UCSD-AML1 (cell line): ENCODE data around the gene PCDHGA1.
"Not testable (repeated sequence)": the region's sequence is repeated elsewhere in the genome, so short reads cannot be mapped to it uniquely, and the experiment has no call there.

Experiments
- DNase-seq: peaks from one replicate; lab custom pipeline; 2025; ENCODE audit not compliant: unreplicated experiment; lab: John Stamatoyannopoulos, UW

Gene PCDHGA1

DNA sequence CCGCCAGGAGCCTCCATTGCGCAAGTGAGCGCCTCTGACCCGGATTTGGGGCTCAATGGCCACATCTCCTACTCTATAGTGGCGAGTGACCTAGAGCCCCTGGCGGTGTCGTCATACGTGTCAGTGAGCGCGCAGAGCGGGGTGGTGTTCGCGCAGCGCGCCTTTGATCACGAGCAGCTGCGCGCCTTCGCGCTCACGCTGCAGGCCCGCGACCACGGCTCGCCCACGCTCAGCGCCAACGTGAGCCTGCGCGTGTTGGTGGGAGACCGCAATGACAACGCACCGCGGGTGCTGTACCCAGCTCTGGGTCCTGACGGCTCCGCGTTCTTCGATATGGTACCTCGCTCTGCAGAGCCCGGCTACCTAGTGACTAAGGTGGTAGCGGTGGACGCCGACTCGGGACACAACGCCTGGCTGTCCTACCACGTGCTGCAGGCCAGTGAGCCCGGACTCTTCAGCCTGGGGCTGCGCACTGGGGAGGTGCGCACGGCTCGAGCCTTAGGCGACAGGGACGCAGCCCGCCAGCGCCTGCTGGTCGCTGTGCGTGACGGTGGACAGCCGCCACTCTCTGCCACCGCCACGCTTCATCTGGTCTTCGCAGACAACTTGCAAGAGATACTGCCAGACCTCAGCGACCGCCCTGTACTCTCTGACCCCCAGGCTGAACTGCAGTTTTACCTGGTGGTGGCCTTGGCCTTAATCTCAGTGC lies 79.4 kb downstream of the PCDHGA1 start:
- DNase-seq = no peak

DNA sequence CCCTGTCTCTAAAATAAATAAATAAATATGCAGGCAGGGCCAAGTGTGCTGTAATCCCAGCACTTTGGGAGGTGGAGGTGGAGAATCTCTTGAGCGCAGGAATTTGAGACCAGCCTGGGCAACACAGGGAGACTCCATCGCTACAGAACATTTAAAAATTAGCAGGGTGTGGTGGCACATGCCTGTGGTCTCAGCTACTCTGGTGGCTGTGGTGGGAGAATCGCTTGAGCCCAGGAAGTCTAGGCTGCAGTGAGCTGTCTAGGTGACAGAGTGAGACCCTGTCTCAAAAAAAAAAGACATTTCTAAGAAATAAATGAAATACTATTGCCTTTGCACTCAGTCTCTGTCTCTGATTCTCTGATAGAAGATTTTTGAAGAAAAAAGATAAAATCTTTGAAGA lies 81.3 kb downstream of the PCDHGA1 start:
- no peak for DNase-seq

DNA sequence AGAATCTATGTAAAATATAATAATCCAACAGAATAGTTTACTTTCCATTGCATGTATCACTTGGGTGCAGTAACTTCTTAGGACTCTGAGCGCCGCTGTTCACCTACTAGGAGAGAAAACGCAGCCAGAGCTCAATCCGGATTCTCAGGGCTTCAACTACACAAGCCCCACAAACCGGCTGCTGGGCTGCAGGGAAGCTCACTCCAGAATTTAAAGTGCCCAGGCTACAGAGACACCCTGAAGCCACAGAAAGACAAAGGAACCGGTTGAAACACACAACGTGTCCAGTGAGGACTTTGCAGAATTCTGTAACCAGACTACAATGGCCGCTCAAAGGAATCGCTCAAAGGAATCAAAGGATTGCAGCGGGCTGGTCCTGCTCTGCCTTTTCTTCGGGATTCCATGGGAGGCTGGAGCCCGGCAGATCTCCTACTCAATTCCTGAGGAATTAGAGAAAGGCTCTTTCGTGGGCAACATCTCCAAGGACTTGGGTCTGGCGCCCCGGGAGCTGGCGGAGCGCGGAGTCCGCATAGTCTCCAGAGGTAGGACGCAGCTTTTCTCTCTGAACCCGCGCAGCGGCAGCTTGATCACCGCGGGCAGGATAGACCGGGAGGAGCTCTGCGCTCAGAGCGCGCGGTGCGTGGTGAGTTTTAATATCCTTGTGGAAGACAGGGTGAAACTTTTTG lies 82.7 kb downstream of the PCDHGA1 start, which contains the start of gene PCDHGA10:
Gene PCDHGA10, plus strand, starts transcription at position 134 of the 686 bp plus-strand sequence. Its CDS starts 189 bp downstream, at position 323.
- DNase-seq = peak; percentile 23

DNA sequence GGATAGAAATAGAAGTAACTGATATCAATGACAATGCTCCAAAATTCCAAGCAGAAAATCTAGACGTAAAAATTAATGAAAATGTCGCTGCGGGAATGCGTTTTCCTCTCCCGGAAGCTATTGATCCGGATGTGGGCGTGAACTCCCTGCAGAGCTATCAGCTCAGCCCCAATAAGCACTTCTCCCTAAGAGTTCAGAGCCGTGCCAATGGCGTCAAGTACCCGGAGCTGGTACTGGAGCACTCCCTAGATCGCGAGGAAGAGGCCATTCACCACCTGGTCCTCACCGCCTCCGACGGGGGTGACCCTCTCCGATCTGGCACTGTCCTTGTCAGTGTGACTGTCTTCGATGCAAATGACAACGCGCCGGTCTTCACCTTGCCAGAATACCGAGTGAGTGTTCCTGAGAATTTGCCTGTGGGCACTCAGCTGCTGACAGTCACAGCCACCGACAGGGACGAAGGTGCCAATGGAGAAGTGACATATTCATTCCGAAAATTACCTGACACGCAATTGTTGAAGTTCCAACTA lies 83.3 kb downstream of the PCDHGA1 start:
- no peak for DNase-seq

DNA sequence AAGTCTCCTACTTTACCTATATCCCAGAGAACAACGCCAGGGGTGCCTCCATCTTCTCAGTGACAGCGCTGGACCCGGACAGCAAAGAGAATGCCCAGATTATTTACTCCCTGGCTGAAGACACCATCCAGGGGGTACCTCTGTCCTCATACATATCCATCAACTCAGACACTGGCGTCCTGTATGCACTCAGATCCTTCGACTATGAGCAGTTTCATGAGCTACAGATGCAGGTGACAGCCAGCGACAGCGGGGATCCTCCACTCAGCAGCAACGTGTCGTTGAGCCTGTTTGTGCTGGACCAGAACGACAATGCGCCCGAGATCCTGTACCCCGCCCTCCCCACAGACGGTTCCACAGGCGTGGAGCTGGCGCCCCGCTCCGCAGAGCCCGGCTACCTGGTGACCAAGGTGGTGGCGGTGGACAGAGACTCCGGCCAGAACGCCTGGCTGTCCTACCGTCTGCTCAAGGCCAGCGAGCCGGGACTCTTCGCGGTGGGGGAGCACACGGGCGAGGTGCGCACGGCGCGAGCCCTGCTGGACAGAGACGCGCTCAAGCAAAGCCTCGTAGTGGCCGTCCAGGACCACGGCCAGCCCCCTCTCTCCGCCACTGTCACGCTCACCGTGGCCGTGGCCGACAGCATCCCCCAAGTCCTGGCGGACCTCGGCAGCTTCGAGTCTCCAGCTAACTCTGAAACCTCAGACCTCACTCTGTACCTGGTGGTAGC lies 84.4 kb downstream of the PCDHGA1 start:
- not testable (repeated sequence) for DNase-seq

DNA sequence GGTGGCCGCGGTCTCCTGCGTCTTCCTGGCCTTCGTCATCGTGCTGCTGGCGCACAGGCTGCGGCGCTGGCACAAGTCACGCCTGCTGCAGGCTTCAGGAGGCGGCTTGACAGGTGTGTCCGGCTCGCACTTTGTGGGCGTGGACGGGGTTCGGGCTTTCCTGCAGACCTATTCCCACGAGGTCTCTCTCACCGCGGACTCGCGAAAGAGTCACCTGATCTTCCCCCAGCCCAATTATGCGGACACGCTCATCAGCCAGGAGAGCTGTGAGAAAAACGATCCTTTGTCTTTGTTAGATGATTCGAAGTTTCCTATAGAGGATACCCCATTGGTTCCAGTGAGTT lies 84.9 kb downstream of the PCDHGA1 start:
- not testable (repeated sequence) for DNase-seq

DNA sequence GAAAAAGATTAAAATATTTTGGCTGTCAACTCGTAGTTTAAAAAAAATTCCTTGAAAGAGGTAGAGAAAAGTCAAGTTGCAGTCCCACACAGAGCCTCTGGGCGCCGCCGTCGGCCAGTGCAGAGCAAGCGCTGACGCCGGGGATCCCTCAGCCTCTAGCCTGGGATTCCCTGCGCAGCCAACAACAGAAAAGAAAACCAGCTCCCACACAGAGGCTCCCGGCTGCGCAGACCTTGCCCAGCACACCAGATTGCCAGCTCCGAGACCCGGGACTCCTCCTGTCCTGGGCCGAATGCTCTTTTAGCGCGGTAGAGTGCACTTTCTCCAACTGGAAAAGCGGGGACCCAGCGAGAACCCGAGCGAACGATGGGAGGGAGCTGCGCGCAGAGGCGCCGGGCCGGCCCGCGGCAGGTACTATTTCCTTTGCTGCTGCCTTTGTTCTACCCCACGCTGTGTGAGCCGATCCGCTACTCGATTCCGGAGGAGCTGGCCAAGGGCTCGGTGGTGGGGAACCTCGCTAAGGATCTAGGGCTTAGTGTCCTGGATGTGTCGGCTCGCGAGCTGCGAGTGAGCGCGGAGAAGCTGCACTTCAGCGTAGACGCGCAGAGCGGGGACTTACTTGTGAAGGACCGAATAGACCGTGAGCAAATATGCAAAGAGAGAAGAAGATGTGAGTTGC lies 87.3 kb downstream of the PCDHGA1 start, which contains the start of gene PCDHGB7:
Gene PCDHGB7, plus strand, starts transcription at position 184 of the 679 bp plus-strand sequence. Its CDS starts 183 bp downstream, at position 367.
- DNase-seq = peak; percentile 73

DNA sequence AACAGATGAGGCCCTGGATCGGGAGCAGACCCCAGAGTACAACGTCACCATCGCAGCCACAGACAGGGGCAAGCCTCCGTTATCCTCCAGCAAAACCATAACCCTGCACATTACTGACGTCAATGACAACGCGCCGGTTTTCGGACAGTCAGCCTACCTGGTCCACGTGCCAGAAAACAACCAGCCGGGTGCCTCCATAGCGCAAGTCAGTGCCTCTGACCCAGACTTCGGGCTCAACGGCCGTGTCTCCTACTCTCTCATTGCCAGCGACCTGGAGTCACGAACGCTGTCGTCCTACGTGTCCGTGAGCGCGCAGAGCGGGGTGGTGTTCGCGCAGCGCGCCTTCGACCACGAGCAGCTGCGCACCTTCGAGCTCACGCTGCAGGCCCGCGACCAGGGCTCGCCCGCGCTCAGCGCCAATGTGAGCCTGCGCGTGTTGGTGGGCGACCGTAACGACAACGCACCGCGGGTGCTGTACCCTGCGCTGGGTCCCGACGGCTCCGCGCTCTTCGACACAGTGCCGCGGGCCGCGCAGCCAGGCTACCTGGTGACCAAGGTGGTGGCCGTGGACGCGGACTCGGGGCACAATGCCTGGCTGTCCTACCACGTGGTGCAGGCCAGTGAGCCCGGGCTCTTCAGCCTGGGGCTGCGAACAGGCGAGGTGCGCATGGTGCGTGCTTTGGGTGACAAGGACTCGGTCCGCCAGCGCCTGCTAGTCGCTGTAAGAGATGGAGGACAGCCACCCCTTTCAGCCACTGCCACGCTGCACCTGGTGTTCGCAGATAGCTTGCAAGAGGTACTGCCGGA lies 89.0 kb downstream of the PCDHGA1 start:
- DNase-seq = no peak

DNA sequence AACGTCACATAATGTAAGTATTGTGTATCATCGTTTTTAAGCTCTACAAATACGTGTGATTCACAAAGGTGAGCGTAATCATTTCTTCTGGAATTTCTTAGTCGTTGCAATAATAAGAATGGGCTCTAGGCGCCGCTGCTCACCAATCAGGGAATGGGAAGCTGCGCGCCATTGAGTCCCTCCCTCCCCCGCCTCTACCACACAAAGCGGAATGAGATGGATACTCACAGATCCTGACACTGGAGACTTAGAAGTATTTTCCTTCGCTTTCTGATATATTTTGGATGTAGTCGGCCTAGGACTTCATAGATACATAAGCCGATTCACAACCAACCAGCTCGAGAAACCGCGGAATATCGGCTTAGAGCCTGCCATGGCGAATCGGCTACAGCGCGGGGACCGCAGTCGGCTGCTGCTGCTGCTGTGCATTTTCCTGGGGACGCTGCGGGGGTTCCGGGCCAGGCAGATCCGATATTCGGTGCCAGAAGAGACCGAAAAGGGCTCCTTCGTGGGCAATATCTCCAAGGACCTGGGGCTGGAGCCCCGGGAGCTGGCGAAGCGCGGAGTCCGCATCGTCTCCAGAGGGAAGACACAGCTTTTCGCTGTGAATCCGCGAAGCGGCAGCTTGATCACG lies 90.7 kb downstream of the PCDHGA1 start, which contains the start of gene PCDHGA11:
Gene PCDHGA11, plus strand, starts transcription at position 197 of the 634 bp plus-strand sequence. Its CDS starts 177 bp downstream, at position 374.
- peak; percentile 44 for DNase-seq

DNA sequence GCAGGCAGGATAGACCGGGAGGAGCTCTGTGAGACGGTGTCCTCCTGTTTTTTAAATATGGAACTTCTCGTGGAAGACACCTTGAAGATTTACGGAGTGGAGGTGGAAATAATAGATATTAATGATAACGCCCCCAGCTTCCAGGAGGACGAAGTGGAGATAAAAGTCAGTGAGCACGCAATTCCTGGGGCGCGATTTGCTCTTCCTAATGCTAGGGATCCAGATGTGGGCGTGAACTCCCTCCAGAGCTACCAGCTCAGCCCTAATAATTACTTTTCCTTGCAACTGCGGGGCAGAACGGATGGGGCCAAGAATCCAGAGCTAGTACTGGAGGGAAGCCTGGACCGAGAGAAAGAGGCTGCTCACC lies 91.2 kb downstream of the PCDHGA1 start:
- no peak for DNase-seq

DNA sequence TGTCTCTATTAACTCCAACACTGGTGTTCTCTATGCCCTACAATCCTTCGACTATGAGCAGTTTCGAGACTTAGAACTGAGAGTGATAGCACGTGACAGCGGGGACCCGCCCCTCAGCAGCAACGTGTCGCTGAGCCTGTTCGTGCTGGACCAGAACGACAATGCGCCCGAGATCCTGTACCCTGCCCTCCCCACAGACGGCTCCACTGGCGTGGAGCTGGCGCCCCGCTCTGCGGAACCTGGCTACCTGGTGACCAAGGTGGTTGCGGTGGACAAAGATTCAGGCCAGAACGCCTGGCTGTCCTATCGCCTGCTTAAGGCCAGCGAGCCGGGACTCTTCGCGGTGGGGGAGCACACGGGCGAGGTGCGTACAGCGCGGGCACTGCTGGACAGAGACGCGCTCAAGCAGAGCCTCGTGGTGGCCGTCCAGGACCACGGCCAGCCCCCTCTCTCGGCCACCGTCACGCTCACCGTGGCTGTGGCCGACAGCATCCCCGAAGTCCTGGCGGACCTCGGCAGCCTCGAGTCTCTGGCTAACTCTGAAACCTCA lies 92.5 kb downstream of the PCDHGA1 start:
- no peak for DNase-seq

DNA sequence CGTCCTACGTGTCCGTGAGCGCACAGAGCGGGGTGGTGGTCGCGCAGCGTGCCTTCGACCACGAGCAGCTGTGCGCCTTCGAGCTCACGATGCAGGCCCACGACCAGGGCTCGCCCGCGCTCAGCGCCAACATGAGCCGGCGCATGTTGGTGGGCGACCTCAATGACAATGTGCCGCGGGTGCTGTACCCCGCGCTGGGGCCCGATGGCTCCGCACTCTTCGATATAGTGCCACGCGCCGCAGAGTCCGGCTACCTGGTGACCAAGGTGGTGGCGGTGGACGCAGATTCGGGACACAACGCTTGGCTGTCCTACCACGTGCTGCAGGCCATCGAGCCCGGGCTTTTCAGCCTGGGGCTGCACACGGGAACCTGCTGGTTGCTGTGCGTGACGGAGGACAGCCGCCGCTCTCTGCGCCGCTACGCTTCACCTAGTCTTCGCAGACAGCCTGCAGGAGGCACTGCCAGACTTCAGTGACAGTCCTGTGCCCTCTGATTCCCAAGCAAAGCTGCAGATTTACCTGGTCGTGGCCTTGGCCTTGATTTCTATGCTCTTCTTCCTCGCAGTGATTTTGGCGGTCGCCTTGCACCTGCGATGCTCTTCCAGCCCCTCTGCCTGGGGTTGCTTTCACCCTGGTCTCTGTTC lies 97.6 kb downstream of the PCDHGA1 start:
- DNase-seq = no peak

DNA sequence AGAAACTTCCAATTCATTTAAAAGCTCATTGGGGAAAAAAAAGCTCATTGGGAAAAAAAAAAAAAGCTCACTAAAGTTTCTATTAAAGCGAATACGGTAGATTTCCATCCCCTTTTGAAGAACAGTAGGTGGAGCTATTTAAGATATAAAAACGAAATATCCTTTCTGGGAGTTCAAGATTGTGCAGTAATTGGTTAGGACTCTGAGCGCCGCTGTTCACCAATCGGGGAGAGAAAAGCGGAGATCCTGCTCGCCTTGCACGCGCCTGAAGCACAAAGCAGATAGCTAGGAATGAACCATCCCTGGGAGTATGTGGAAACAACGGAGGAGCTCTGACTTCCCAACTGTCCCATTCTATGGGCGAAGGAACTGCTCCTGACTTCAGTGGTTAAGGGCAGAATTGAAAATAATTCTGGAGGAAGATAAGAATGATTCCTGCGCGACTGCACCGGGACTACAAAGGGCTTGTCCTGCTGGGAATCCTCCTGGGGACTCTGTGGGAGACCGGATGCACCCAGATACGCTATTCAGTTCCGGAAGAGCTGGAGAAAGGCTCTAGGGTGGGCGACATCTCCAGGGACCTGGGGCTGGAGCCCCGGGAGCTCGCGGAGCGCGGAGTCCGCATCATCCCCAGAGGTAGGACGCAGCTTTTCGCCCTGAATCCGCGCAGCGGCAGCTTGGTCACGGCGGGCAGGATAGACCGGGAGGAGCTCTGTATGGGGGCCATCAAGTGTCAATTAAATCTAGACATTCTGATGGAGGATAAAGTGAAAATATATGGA lies 100.2 kb downstream of the PCDHGA1 start, which contains the start of gene PCDHGA12:
Gene PCDHGA12, plus strand, starts transcription at position 176 of the 782 bp plus-strand sequence. Its CDS starts 253 bp downstream, at position 429.
- peak; percentile 64 for DNase-seq

DNA sequence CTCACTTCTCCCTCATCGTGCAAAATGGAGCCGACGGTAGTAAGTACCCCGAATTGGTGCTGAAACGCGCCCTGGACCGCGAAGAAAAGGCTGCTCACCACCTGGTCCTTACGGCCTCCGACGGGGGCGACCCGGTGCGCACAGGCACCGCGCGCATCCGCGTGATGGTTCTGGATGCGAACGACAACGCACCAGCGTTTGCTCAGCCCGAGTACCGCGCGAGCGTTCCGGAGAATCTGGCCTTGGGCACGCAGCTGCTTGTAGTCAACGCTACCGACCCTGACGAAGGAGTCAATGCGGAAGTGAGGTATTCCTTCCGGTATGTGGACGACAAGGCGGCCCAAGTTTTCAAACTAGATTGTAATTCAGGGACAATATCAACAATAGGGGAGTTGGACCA lies 101.0 kb downstream of the PCDHGA1 start:
- no peak for DNase-seq

DNA sequence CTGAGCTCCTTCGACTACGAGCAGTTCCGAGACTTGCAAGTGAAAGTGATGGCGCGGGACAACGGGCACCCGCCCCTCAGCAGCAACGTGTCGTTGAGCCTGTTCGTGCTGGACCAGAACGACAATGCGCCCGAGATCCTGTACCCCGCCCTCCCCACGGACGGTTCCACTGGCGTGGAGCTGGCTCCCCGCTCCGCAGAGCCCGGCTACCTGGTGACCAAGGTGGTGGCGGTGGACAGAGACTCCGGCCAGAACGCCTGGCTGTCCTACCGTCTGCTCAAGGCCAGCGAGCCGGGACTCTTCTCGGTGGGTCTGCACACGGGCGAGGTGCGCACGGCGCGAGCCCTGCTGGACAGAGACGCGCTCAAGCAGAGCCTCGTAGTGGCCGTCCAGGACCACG lies 102.0 kb downstream of the PCDHGA1 start:
- not testable (repeated sequence) for DNase-seq

DNA sequence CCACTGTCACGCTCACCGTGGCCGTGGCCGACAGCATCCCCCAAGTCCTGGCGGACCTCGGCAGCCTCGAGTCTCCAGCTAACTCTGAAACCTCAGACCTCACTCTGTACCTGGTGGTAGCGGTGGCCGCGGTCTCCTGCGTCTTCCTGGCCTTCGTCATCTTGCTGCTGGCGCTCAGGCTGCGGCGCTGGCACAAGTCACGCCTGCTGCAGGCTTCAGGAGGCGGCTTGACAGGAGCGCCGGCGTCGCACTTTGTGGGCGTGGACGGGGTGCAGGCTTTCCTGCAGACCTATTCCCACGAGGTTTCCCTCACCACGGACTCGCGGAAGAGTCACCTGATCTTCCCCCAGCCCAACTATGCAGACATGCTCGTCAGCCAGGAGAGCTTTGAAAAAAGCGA lies 102.4 kb downstream of the PCDHGA1 start:
- not testable (repeated sequence) for DNase-seq

DNA sequence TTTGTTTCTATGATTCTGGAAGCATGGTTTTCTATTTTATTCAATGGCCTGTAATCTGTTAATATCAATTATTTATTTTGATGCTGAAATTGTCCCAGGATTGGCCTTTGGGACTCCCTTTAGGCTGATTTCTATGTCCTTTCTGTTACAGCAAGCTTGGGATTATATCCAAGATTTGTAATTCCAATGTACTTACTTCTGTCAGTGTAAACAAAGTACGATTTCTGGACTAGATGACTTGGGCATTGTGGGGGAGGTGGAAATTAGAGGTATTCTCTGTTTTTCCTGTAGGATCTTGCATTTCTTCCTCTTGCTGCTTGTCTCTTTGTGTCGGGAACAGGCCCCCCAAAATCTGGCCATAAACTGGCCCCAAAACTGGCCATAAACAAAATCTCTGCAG lies 103.7 kb downstream of the PCDHGA1 start:
- DNase-seq = no peak

DNA sequence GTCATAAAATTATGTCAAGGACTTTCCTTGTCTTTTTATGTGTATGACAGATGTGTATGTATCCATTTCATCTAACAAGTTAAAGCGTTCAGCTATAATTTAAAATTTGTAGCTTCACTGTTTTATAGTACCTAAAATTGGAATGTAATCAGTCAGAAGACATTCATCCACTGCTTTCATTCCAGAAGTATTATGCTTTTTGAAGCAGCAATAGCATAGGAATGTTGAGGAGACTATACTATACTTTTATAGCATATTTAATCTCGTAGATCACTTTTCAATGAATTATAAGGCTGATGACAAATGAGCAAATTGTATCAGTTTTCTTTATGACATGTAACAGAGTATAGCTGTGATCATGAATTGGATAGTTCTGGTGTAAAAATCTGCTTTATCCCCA lies 106.9 kb downstream of the PCDHGA1 start:
- DNase-seq = no peak
